H9 (cell line): ENCODE measurements around the gene LMTK3. TPM values are rescaled to one million over a fixed set of nuclear protein-coding genes. Genes with fewer than 3 reads are reported as not detected.
A peak's percentile ranks its signal among the peaks of the same experiment; 100 is the strongest.

Experiments used
- DNase-seq: peaks from one replicate; pipeline ENCODE4 v3.0.0-alpha.2; 2017
- H2AFZ ChIP-seq: one replicate; pipeline ENCODE4 v1.6.1; 2013; ENCODE audit warnings: mild to moderate bottlenecking, low read length, control low read depth, moderate library complexity
- H2AK5ac ChIP-seq: 2 replicates; pipeline ENCODE4 v1.6.1; 2013; ENCODE audit warnings: low read length, control low read depth, mixed read lengths; ENCODE audit not compliant: insufficient read length
- H2BK120ac ChIP-seq: one replicate; pipeline ENCODE4 v1.6.1; 2013; ENCODE audit warnings: low read depth, mild to moderate bottlenecking, low read length, control low read depth, inconsistent platforms; ENCODE audit not compliant: poor library complexity, severe bottlenecking
- H2BK12ac ChIP-seq: 2 replicates; pipeline ENCODE4 v1.6.1; 2013; ENCODE audit warnings: low read length, control low read depth, mixed read lengths, low read depth; ENCODE audit not compliant: insufficient read length
- H2BK15ac ChIP-seq: 2 replicates; pipeline ENCODE4 v1.6.1; 2013; ENCODE audit warnings: low read depth, low read length, control low read depth
- H2BK20ac ChIP-seq: one replicate; pipeline ENCODE4 v1.6.1; 2013; ENCODE audit warnings: low read depth, mild to moderate bottlenecking, low read length, control low read depth, inconsistent platforms; ENCODE audit not compliant: poor library complexity, severe bottlenecking
- H2BK5ac ChIP-seq: 2 replicates; pipeline ENCODE4 v1.6.1; 2013; ENCODE audit warnings: low read length, control low read depth, mixed read lengths; ENCODE audit not compliant: insufficient read length
- H3K14ac ChIP-seq: 2 replicates; pipeline ENCODE4 v1.6.1; 2013; ENCODE audit warnings: low read length, control low read depth; ENCODE audit not compliant: insufficient read depth
- H3K18ac ChIP-seq: 2 replicates; pipeline ENCODE4 v1.6.1; 2013; ENCODE audit warnings: low read depth, mild to moderate bottlenecking, mixed read lengths, low read length, control low read depth; ENCODE audit not compliant: insufficient read length
- H3K23ac ChIP-seq: 2 replicates; pipeline ENCODE4 v1.6.1; 2013; ENCODE audit warnings: low read length, control low read depth, mixed read lengths, low read depth; ENCODE audit not compliant: insufficient read length
- H3K23me2 ChIP-seq: 2 replicates; pipeline ENCODE4 v1.6.1; 2013; ENCODE audit warnings: low read depth, mild to moderate bottlenecking, mixed read lengths, low read length, control low read depth; ENCODE audit not compliant: insufficient read length, poor library complexity, severe bottlenecking
- H3K27ac ChIP-seq: 2 replicates; pipeline ENCODE4 v1.5.1; 2013; ENCODE audit warnings: low read length, control low read depth, mixed read lengths, low read depth; ENCODE audit not compliant: insufficient read length
- H3K27me3 ChIP-seq: 2 replicates; pipeline ENCODE4 v1.6.1; 2013; ENCODE audit warnings: low read length, control low read depth, inconsistent platforms; ENCODE audit not compliant: insufficient read depth
- H3K4ac ChIP-seq: 2 replicates; pipeline ENCODE4 v1.6.1; 2013; ENCODE audit warnings: low read depth, mild to moderate bottlenecking, control low read depth, inconsistent platforms, low read length, moderate library complexity
- H3K4me1 ChIP-seq: 2 replicates; pipeline ENCODE4 v1.6.1; 2013; ENCODE audit warnings: low read length, control low read depth, inconsistent platforms; ENCODE audit not compliant: insufficient read depth
- H3K4me2 ChIP-seq: 2 replicates; pipeline ENCODE4 v1.6.1; 2013; ENCODE audit warnings: low read length, control low read depth, mixed read lengths; ENCODE audit not compliant: insufficient read length, insufficient read depth
- H3K56ac ChIP-seq: 2 replicates; pipeline ENCODE4 v1.6.1; 2013; ENCODE audit warnings: low read depth, mild to moderate bottlenecking, mixed read lengths, low read length, control low read depth; ENCODE audit not compliant: insufficient read length
- H3K79me1 ChIP-seq: 2 replicates; pipeline ENCODE4 v1.6.1; 2013; ENCODE audit warnings: low read depth, mild to moderate bottlenecking, moderate library complexity, low read length, control low read depth, inconsistent platforms; ENCODE audit not compliant: insufficient read depth, poor library complexity, severe bottlenecking
- H3K79me2 ChIP-seq: 2 replicates; pipeline ENCODE4 v1.6.1; 2013; ENCODE audit warnings: low read length, control low read depth, inconsistent platforms; ENCODE audit not compliant: insufficient read depth
- H3K9ac ChIP-seq: 2 replicates; pipeline ENCODE4 v1.6.1; 2013; ENCODE audit warnings: low read length, control low read depth, mixed read lengths; ENCODE audit not compliant: insufficient read length; ENCODE audit errors: extremely low read depth
- H3K9me3 ChIP-seq: one replicate; pipeline ENCODE4 v1.6.1; 2013; ENCODE audit warnings: low read depth, low read length, inconsistent platforms; ENCODE audit not compliant: control insufficient read depth
- H3T11ph ChIP-seq: one replicate; pipeline ENCODE4 v1.6.1; 2013; ENCODE audit warnings: mild to moderate bottlenecking, low read length, control low read depth, inconsistent platforms
- H4K20me1 ChIP-seq: one replicate; pipeline ENCODE4 v1.6.1; 2013; ENCODE audit not compliant: control insufficient read depth, insufficient read length, insufficient read depth
- H4K5ac ChIP-seq: 2 replicates; pipeline ENCODE4 v1.6.1; 2013; ENCODE audit warnings: low read depth, mild to moderate bottlenecking, mixed read lengths, low read length, control low read depth; ENCODE audit not compliant: insufficient read length
- H4K8ac ChIP-seq: replicated peaks from 2 replicates; pipeline ENCODE4 v1.6.1; 2013; ENCODE audit warnings: low read length, control low read depth, mixed read lengths, low read depth; ENCODE audit not compliant: insufficient read length
- H4K91ac ChIP-seq: 2 replicates; pipeline ENCODE4 v1.6.1; 2013; ENCODE audit warnings: low read depth, mild to moderate bottlenecking, moderate library complexity, mixed read lengths, low read length, control low read depth; ENCODE audit not compliant: insufficient read length
- H3K27ac Mint-ChIP-seq, 3 experiments: 2 replicates in 2 of 3; 3 replicates in 1 of 3; pipeline ENCODE4 v1.8.0; 2020 to 2021; ENCODE audit warnings: mixed read lengths in 3 of 3, mild to moderate bottlenecking in 1 of 3, moderate library complexity in 1 of 3
- H3K27me3 Mint-ChIP-seq: 2 replicates; pipeline ENCODE4 v1.8.0; 2021; ENCODE audit warnings: low read depth, mild to moderate bottlenecking, moderate library complexity, mixed read lengths
- H3K36me3 Mint-ChIP-seq, 3 experiments: 2 replicates in 2 of 3; 3 replicates in 1 of 3; pipeline ENCODE4 v1.8.0; 2020 to 2021; ENCODE audit warnings: low read depth in 3 of 3, mixed read lengths in 3 of 3; ENCODE audit not compliant: insufficient read depth in 1 of 3
- H3K4me1 Mint-ChIP-seq, 2 experiments: 2 replicates each; pipeline ENCODE4 v1.8.0; 2020; ENCODE audit warnings: mixed read lengths in 2 of 2
- H3K4me3 Mint-ChIP-seq, 2 experiments: 2 replicates in 1 of 2; 3 replicates in 1 of 2; pipeline ENCODE4 v1.8.0; 2020 to 2021; ENCODE audit warnings: mild to moderate bottlenecking in 2 of 2, mixed read lengths in 2 of 2, moderate library complexity in 1 of 2
- H3K9me3 Mint-ChIP-seq, 2 experiments: 2 replicates in 1 of 2; 3 replicates in 1 of 2; pipeline ENCODE4 v1.8.0; 2020; ENCODE audit warnings: mild to moderate bottlenecking in 2 of 2, mixed read lengths in 2 of 2, moderate library complexity in 1 of 2
- CTCF ChIP-seq: fragments of 200-600 bp; sonication (generic); conservative IDR thresholded peaks from 3 replicates; pipeline ENCODE4 v1.8.0; 2021; ENCODE audit warnings: antibody characterized with exemption, mild to moderate bottlenecking
- WGBS: extraction: QIAGEN DNeasy Blood & Tissue Kit; methylation state at CpG from one replicate; pipeline ENCODE4 v1.1.7; 2013; ENCODE audit warnings: missing lambda C conversion rate, low lambda C conversion rate, mixed read lengths; ENCODE audit not compliant: insufficient read length; ENCODE audit errors: extremely low coverage; 5-methylcytosine and 5-hydroxymethylcytosine counted together
- total RNA-seq: library from RNA; stranded (reverse); gene quantifications from 2 replicates; pipeline ENCODE4 v1.2.1, GENCODE V29; 2021

Gene LMTK3
- total RNA-seq, 1 experiment from 2014 or later, result 14.4 TPM

- H3K27me3 Mint-ChIP-seq, result no peaks in the 10 kb centered on the region
- H3K4me1 ChIP-seq, result peaks cover 2% of the 10 kb centered on the region; the same call in 1 of the 2 replicates
- no peak overlapping the region for H3K56ac ChIP-seq
- H3K4me1 Mint-ChIP-seq, result peaks cover 13 to 17% of the 10 kb centered on the region in 2 experiments
- H2AK5ac ChIP-seq, result no peak overlapping the region
- H2BK15ac ChIP-seq, result no peak overlapping the region
- no peaks in the 10 kb centered on the region for H4K20me1 ChIP-seq
- H3K4ac ChIP-seq, result no peak overlapping the region
- H4K91ac ChIP-seq, result no peak overlapping the region
- peaks cover 3% of the 10 kb centered on the region for H3K79me1 ChIP-seq
- peak overlapping the region; percentile 89 to 95 for H3K4me3 Mint-ChIP-seq
- no peaks in the 10 kb centered on the region for H3K27me3 ChIP-seq
- no peak overlapping the region for H2BK20ac ChIP-seq
- no peak overlapping the region for H3T11ph ChIP-seq
- H3K23ac ChIP-seq, result no peak overlapping the region
- no peak overlapping the region for H2BK12ac ChIP-seq
- H2BK120ac ChIP-seq, result no peak overlapping the region
- peaks cover 25 to 40% (median 26%) of the 10 kb centered on the region in 3 experiments for H3K36me3 Mint-ChIP-seq
- no peak overlapping the region for H2AFZ ChIP-seq
- H3K14ac ChIP-seq, result no peak overlapping the region
- H3K27ac ChIP-seq, result no peak overlapping the region
- no peak for TF ChIP-seq CTCF
- H3K9me3 Mint-ChIP-seq, result no peaks in the 10 kb centered on the region; a peak in 1 of 5 replicates
- H3K23me2 ChIP-seq, result peaks cover 8% of the 10 kb centered on the region
- H4K5ac ChIP-seq, result no peak overlapping the region
- H4K8ac ChIP-seq, result no peak overlapping the region
- H3K9ac ChIP-seq, result no peak overlapping the region
- H3K18ac ChIP-seq, result no peak overlapping the region
- H3K27ac Mint-ChIP-seq, result peak overlapping the region; percentile 88 to 99 (median 90); a peak in 5 of 7 replicates
- peak; percentile 41 for DNase-seq
- H3K9me3 ChIP-seq, result no peaks in the 10 kb centered on the region
- H3K4me2 ChIP-seq, result no peak overlapping the region
- H3K79me2 ChIP-seq, result 0 out of 2 replicates have a peak, but pooled peaks cover 2% of the 10 kb centered on the region
- no peak overlapping the region for H2BK5ac ChIP-seq
- WGBS, result no CpG with 5 or more reads among the region's 38 CpGs
These were observed 67.3 kb downstream of the LMTK3 start for GRCh38 chr19:48444129-48444935.
